ENCODE results near the gene DACT3. TPM values are rescaled to one million over a fixed set of nuclear protein-coding genes. Genes with fewer than 3 reads are reported as not detected.

The DACT3 gene
- total and polyA plus RNA-seq, 2 experiments from 2014 or later, result 0.78 to 2.6 TPM

DNA sequence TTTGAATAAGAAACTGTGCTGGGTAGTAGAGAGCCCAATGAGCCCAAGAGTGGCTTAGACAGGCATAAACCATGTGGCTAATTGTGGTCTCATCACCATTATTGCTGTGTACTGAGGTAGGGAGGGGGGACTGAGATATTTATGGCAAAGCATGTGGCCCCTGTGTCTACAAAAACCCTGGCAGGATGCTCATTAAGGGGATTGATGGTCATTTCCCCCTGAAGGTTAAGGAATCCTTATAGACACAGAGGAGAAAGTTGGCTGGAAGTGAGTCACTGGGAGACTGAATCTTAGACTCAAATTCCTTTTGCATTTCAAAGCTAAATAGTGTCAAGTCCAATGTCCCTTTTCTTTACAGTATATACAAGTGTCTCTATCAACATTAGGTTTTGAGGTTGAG, 9.8 kb upstream of the DACT3 start:
- Histone ChIP-seq H3K4me1 (ENCODE audit: insufficient read depth) (no peaks in the 10 kb centered on the region), H3K4me3 (no peak overlapping the region), H3K27me3 (ENCODE audit: insufficient read depth) (no peaks in the 10 kb centered on the region), H3K27ac (ENCODE audit: low read depth) (no peak overlapping the region), H3K4me2 (no peak overlapping the region), H4K20me1 (replicated peaks; ENCODE audit: insufficient read depth) (no peaks in the 10 kb centered on the region), H3K79me2 (replicated peaks; ENCODE audit: insufficient read depth) (no peaks in the 10 kb centered on the region), H3K9me2 (ENCODE audit: insufficient read depth) (no peaks in the 10 kb centered on the region), H3F3A (replicated peaks; ENCODE audit: low read depth) (no peaks in the 10 kb centered on the region), H2AFZ (no peak overlapping the region), H3K36me3 (ENCODE audit: insufficient read depth) (no peaks in the 10 kb centered on the region; the same call in 1 of the 2 replicates)
- Mint-ChIP-seq H3K36me3 (ENCODE audit: low read depth) (peaks cover 21% of the 10 kb centered on the region), H3K9me3 (no peaks in the 10 kb centered on the region; the same call in 2 of the 3 replicates), H3K27ac (no peak overlapping the region; the same call in 1 of the 2 replicates), H3K4me3 (no peak overlapping the region), H3K4me1 (peaks cover 4% of the 10 kb centered on the region; the same call in 1 of the 3 replicates), H3K27me3 (ENCODE audit: insufficient read depth, low read depth, poor library complexity) (peaks cover 8% of the 10 kb centered on the region)
- TF ChIP-seq, protein P1, sequence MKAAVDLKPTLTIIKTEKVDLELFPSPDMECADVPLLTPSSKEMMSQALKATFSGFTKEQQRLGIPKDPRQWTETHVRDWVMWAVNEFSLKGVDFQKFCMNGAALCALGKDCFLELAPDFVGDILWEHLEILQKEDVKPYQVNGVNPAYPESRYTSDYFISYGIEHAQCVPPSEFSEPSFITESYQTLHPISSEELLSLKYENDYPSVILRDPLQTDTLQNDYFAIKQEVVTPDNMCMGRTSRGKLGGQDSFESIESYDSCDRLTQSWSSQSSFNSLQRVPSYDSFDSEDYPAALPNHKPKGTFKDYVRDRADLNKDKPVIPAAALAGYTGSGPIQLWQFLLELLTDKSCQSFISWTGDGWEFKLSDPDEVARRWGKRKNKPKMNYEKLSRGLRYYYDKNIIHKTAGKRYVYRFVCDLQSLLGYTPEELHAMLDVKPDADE (IDR thresholded peaks at IDR 0.05), result no peak
- TF ChIP-seq JUNB (IDR thresholded peaks at IDR 0.05; ENCODE audit: unreplicated experiment) (no peak), STAT1 (IDR thresholded peaks at IDR 0.05; ENCODE audit: unreplicated experiment) (no peak), EZH2 (IDR thresholded peaks at IDR 0.05; ENCODE audit: low read depth, unreplicated experiment) (no peak)
- ATAC-seq (no peak), DNase-seq (ENCODE audit: low spot score) (no peak)

DNA sequence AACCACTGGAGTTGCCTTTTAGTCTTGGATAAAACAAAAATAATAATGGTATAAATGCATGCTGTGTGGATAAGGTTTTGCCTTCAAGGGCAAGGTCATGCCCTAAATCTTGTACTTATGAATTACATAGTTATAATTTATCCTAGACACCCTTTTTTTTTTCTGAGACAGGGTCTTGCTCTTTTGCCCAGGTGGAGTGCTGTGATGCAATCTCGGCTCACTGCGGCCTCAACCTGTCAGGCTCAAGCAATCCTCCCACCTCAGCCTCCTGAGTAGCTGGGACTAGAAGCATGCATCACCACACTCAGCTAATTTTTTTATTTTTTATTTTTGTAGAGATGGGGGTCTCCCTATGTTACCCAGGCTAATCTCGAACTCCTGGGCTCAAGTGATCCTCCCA, 7.7 kb upstream of the DACT3 start:
- DNase-seq (ENCODE audit: low spot score) (no peak), ATAC-seq (no peak)
- Mint-ChIP-seq H3K27me3 (ENCODE audit: insufficient read depth, low read depth, poor library complexity) (peaks cover 5% of the 10 kb centered on the region), H3K4me3 (no peak overlapping the region), H3K9me3 (no peaks in the 10 kb centered on the region; the same call in 1 of the 3 replicates), H3K27ac (no peak overlapping the region), H3K36me3 (ENCODE audit: low read depth) (peaks cover 5% of the 10 kb centered on the region; the same call in 2 of the 3 replicates), H3K4me1 (no peaks in the 10 kb centered on the region)
- no peak overlapping the region for H3K4me3 ChIP-seq
- no peak overlapping the region for H3K4me2 ChIP-seq
- no peaks in the 10 kb centered on the region for H3K27me3 ChIP-seq (ENCODE audit: insufficient read depth)
- H3K9me2 ChIP-seq (ENCODE audit: insufficient read depth), result no peaks in the 10 kb centered on the region
- no peaks in the 10 kb centered on the region for H3F3A ChIP-seq (replicated peaks; ENCODE audit: low read depth)
- H4K20me1 ChIP-seq (replicated peaks; ENCODE audit: insufficient read depth), result no peaks in the 10 kb centered on the region
- no peak overlapping the region for H2AFZ ChIP-seq
- no peaks in the 10 kb centered on the region; the same call in 1 of the 2 replicates for H3K36me3 ChIP-seq (ENCODE audit: insufficient read depth)
- H3K79me2 ChIP-seq (replicated peaks; ENCODE audit: insufficient read depth), result no peaks in the 10 kb centered on the region
- no peaks in the 10 kb centered on the region for H3K4me1 ChIP-seq (ENCODE audit: insufficient read depth)
- no peak overlapping the region for H3K27ac ChIP-seq (ENCODE audit: low read depth)
- no peak for TF ChIP-seq EZH2 (IDR thresholded peaks at IDR 0.05; ENCODE audit: low read depth, unreplicated experiment)
- no peak for TF ChIP-seq ZNF331 (CRISPR knock-in tag; IDR thresholded peaks at IDR 0.05; ENCODE audit: low read depth)
- TF ChIP-seq, protein P1 (IDR thresholded peaks at IDR 0.05), result no peak
- TF ChIP-seq STAT1 (IDR thresholded peaks at IDR 0.05; ENCODE audit: unreplicated experiment), result no peak
- TF ChIP-seq POLR2AphosphoS5 (IDR thresholded peaks at IDR 0.05; ENCODE audit: low read depth), result no peak
- TF ChIP-seq EZH2phosphoT487 (IDR thresholded peaks at IDR 0.05; ENCODE audit: unreplicated experiment), result no peak
- no peak for TF ChIP-seq ZNF114 (CRISPR knock-in tag; IDR thresholded peaks at IDR 0.05)
- TF ChIP-seq, protein P2, sequence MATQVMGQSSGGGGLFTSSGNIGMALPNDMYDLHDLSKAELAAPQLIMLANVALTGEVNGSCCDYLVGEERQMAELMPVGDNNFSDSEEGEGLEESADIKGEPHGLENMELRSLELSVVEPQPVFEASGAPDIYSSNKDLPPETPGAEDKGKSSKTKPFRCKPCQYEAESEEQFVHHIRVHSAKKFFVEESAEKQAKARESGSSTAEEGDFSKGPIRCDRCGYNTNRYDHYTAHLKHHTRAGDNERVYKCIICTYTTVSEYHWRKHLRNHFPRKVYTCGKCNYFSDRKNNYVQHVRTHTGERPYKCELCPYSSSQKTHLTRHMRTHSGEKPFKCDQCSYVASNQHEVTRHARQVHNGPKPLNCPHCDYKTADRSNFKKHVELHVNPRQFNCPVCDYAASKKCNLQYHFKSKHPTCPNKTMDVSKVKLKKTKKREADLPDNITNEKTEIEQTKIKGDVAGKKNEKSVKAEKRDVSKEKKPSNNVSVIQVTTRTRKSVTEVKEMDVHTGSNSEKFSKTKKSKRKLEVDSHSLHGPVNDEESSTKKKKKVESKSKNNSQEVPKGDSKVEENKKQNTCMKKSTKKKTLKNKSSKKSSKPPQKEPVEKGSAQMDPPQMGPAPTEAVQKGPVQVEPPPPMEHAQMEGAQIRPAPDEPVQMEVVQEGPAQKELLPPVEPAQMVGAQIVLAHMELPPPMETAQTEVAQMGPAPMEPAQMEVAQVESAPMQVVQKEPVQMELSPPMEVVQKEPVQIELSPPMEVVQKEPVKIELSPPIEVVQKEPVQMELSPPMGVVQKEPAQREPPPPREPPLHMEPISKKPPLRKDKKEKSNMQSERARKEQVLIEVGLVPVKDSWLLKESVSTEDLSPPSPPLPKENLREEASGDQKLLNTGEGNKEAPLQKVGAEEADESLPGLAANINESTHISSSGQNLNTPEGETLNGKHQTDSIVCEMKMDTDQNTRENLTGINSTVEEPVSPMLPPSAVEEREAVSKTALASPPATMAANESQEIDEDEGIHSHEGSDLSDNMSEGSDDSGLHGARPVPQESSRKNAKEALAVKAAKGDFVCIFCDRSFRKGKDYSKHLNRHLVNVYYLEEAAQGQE (IDR thresholded peaks at IDR 0.05; ENCODE audit: unreplicated experiment), result no peak
- no peak for TF ChIP-seq NANOG (IDR thresholded peaks at IDR 0.05; ENCODE audit: borderline replicate concordance)

Measured in GM23338 (cell line).